HepG2 (cell line): Measurements from ENCODE around the gene OLAH. TPM values are rescaled to one million over a fixed set of nuclear protein-coding genes. Genes with fewer than 3 reads are reported as not detected.

Experiments used
- CAMTA2 ChIP-seq: sonication (generic); formaldehyde crosslinking; IDR thresholded peaks from 2 replicates; pipeline ENCODE4 v1.4.0; 2020; ENCODE audit warnings: mild to moderate bottlenecking, missing genetic modification reagents, borderline replicate concordance
- DBP ChIP-seq: sonication (generic); formaldehyde crosslinking; IDR thresholded peaks from 2 replicates; pipeline ENCODE4 v1.4.0; 2020; ENCODE audit warnings: missing genetic modification reagents; ENCODE audit errors: not compliant biosample characterization
- MED1 ChIP-seq: sonication (generic); formaldehyde crosslinking; IDR thresholded peaks from 2 replicates; pipeline ENCODE4 v1.4.0; 2020; ENCODE audit warnings: missing genetic modification reagents
- MTERF4 ChIP-seq: sonication (generic); formaldehyde crosslinking; IDR thresholded peaks from 2 replicates; pipeline ENCODE4 v1.8.0; 2023; ENCODE audit warnings: mild to moderate bottlenecking, missing genetic modification reagents
- NFYB ChIP-seq: sonication (generic); formaldehyde crosslinking; IDR thresholded peaks from 2 replicates; pipeline ENCODE4 v1.4.0; 2020; ENCODE audit warnings: missing genetic modification reagents
- NR2F6 ChIP-seq, 2 experiments: IDR thresholded peaks; 2 replicates each; pipeline ENCODE4 v1.6.1; 2016; ENCODE audit warnings: antibody characterized with exemption in 1 of 2, mild to moderate bottlenecking in 1 of 2
- POLR2AphosphoS2 ChIP-seq: IDR thresholded peaks from 2 replicates; pipeline ENCODE4 v1.6.1; 2011; ENCODE audit warnings: low read depth, low read length, improper control_type of control experiment
- POLR2AphosphoS5 ChIP-seq: IDR thresholded peaks from 2 replicates; pipeline ENCODE4 v1.6.1; 2012; ENCODE audit warnings: low read depth, low read length
- POLR2G ChIP-seq: fragments of 200-400 bp; formaldehyde crosslinking; IDR thresholded peaks from 2 replicates; pipeline ENCODE4 v1.6.1; 2018; ENCODE audit warnings: mild to moderate bottlenecking, low read depth, low read length, moderate library complexity
- SATB2 ChIP-seq: sonication (generic); formaldehyde crosslinking; IDR thresholded peaks from 2 replicates; pipeline ENCODE4 v1.5.0; 2020; ENCODE audit warnings: missing genetic modification reagents
- SIN3A ChIP-seq: IDR thresholded peaks from 2 replicates; pipeline ENCODE4 v1.6.1; 2011; ENCODE audit warnings: low read depth, mild to moderate bottlenecking, control low read depth, low read length, borderline replicate concordance
- SNAPC5 ChIP-seq: sonication (generic); formaldehyde crosslinking; IDR thresholded peaks from 2 replicates; pipeline ENCODE4 v1.8.1; 2023; ENCODE audit warnings: mild to moderate bottlenecking, missing genetic modification reagents, borderline replicate concordance
- SOX5 ChIP-seq: IDR thresholded peaks from 2 replicates; pipeline ENCODE4 v1.6.1; 2016; ENCODE audit warnings: borderline replicate concordance
- SRY ChIP-seq: sonication (generic); formaldehyde crosslinking; IDR thresholded peaks from 2 replicates; pipeline ENCODE4 v1.8.0; 2022; ENCODE audit warnings: mild to moderate bottlenecking, missing genetic modification reagents
- TOE1 ChIP-seq: sonication (generic); formaldehyde crosslinking; IDR thresholded peaks from 2 replicates; pipeline ENCODE4 v1.4.0; 2020; ENCODE audit warnings: mild to moderate bottlenecking, missing genetic modification reagents
- ZFP36L2 ChIP-seq: sonication (generic); formaldehyde crosslinking; IDR thresholded peaks from 2 replicates; pipeline ENCODE4 v1.4.0; 2020; ENCODE audit warnings: missing genetic modification reagents
- ZNF160 ChIP-seq: sonication (generic); formaldehyde crosslinking; IDR thresholded peaks from 2 replicates; pipeline ENCODE4 v1.8.0; 2022; ENCODE audit warnings: mild to moderate bottlenecking, inconsistent platforms, missing genetic modification reagents
- ZNF207 ChIP-seq: fragments of 450-650 bp; IDR thresholded peaks from 2 replicates; pipeline ENCODE4 v1.6.1; 2016; ENCODE audit warnings: antibody characterized with exemption, borderline replicate concordance
- ZNF839 ChIP-seq: sonication (generic); formaldehyde crosslinking; IDR thresholded peaks from 2 replicates; pipeline ENCODE4 v1.4.0; 2020; ENCODE audit warnings: missing genetic modification reagents, mild to moderate bottlenecking, borderline replicate concordance
- polyA plus RNA-seq, 8 experiments: library from polyadenylated mRNA; depleted of rRNA in 3 of 8; stranded (reverse) in 7 of 8; unstranded in 1 of 8; fragments of >200 nt; fragmentation: Illumina TruSeq in 4 of 8; extraction: Trizol in 4 of 8; gene quantifications; 2 replicates each; pipeline versions ENCODE4 v1.2.1 to v1.2.3, GENCODE V29; 2011 to 2016; ENCODE audit warnings: low read depth in 4 of 8, missing spikeins in 1 of 8, mixed read lengths in 1 of 8; ENCODE audit not compliant: insufficient read depth in 1 of 8
- total RNA-seq, 5 experiments: library from RNA; depleted of rRNA; stranded (reverse); fragments of >200 nt; fragmentation: Illumina TruSeq; extraction: Trizol; gene quantifications; 2 replicates each; pipeline ENCODE4 v1.2.3, GENCODE V29; 2016; ENCODE audit warnings: low read depth in 1 of 5
- TF ChIP-seq, protein P1 (sequence below): sonication (generic); formaldehyde crosslinking; IDR thresholded peaks from 2 replicates; pipeline ENCODE4 v1.5.0; 2020; ENCODE audit warnings: missing genetic modification reagents
- TF ChIP-seq, protein P2 (sequence below): sonication (generic); formaldehyde crosslinking; IDR thresholded peaks from 2 replicates; pipeline ENCODE4 v1.8.0; 2022; ENCODE audit warnings: mild to moderate bottlenecking, missing genetic modification reagents, moderate library complexity
- TF ChIP-seq, protein P3 (sequence below): sonication (generic); formaldehyde crosslinking; IDR thresholded peaks from 2 replicates; pipeline ENCODE4 v1.4.0; 2020; ENCODE audit warnings: missing genetic modification reagents, borderline replicate concordance
- TF ChIP-seq, protein P4 (sequence below): sonication (generic); formaldehyde crosslinking; IDR thresholded peaks from 2 replicates; pipeline ENCODE4 v1.4.0; 2020; ENCODE audit warnings: mild to moderate bottlenecking, missing genetic modification reagents

OLAH gene
- total and polyA plus RNA-seq, 2 of the 13 experiments (the other 11 are each of a cell fraction or from before 2014, with no cell fraction given), result 0.13 TPM; not detected in 1

DNA sequence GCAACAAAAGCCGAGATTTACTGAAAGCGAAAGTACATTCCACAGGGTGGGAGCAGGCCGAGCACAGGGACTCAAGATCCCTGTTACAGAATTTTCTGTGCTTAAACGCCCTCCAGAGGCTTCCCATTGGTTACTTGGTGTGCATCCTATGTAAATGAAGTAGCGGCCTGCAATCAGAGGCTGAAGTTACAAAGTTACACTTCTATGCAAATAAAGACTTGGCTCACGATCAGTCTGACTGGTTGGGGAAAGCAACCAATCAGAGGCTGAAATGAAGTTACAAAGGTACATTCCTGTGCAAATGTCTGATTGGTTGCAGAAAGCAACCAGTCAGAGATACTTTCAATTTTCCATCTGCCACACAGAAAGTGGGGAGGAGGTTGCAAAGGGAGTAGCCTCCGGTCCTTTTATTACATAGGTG lies 40.8 kb downstream of the OLAH start (continued):
- no peak for TF ChIP-seq MTERF4
- peak; percentile 61 for TF ChIP-seq POLR2AphosphoS5
- TF ChIP-seq SNAPC5, result peak; percentile 80; the same call in 1 of the 2 replicates
- TF ChIP-seq, protein P1, sequence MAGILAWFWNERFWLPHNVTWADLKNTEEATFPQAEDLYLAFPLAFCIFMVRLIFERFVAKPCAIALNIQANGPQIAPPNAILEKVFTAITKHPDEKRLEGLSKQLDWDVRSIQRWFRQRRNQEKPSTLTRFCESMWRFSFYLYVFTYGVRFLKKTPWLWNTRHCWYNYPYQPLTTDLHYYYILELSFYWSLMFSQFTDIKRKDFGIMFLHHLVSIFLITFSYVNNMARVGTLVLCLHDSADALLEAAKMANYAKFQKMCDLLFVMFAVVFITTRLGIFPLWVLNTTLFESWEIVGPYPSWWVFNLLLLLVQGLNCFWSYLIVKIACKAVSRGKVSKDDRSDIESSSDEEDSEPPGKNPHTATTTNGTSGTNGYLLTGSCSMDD (CRISPR knock-in tag), result no peak
- peak; percentile 94 for TF ChIP-seq NFYB (CRISPR knock-in tag)
- TF ChIP-seq ZNF160 (CRISPR knock-in tag), result no peak
- TF ChIP-seq, protein P2, sequence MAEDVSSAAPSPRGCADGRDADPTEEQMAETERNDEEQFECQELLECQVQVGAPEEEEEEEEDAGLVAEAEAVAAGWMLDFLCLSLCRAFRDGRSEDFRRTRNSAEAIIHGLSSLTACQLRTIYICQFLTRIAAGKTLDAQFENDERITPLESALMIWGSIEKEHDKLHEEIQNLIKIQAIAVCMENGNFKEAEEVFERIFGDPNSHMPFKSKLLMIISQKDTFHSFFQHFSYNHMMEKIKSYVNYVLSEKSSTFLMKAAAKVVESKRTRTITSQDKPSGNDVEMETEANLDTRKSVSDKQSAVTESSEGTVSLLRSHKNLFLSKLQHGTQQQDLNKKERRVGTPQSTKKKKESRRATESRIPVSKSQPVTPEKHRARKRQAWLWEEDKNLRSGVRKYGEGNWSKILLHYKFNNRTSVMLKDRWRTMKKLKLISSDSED (CRISPR knock-in tag), result no peak
- no peak for TF ChIP-seq POLR2AphosphoS2
- no peak for TF ChIP-seq NR2F6 (IDR thresholded peaks at IDR 0.05)
- TF ChIP-seq NR2F6 (CRISPR knock-in tag; IDR thresholded peaks at IDR 0.05), result no peak
- TF ChIP-seq CAMTA2, result no peak
- peak; percentile 39; the same call in 1 of the 2 replicates for TF ChIP-seq SOX5 (CRISPR knock-in tag)
- 0 out of 2 replicates have a peak, but pooled peaks have one; percentile 46 for TF ChIP-seq POLR2G
- TF ChIP-seq ZNF207, result no peak
- 0 out of 2 replicates have a peak, but pooled peaks have one; percentile 13 for TF ChIP-seq SIN3A
- no peak for TF ChIP-seq SRY (CRISPR knock-in tag)
- TF ChIP-seq, protein P3, sequence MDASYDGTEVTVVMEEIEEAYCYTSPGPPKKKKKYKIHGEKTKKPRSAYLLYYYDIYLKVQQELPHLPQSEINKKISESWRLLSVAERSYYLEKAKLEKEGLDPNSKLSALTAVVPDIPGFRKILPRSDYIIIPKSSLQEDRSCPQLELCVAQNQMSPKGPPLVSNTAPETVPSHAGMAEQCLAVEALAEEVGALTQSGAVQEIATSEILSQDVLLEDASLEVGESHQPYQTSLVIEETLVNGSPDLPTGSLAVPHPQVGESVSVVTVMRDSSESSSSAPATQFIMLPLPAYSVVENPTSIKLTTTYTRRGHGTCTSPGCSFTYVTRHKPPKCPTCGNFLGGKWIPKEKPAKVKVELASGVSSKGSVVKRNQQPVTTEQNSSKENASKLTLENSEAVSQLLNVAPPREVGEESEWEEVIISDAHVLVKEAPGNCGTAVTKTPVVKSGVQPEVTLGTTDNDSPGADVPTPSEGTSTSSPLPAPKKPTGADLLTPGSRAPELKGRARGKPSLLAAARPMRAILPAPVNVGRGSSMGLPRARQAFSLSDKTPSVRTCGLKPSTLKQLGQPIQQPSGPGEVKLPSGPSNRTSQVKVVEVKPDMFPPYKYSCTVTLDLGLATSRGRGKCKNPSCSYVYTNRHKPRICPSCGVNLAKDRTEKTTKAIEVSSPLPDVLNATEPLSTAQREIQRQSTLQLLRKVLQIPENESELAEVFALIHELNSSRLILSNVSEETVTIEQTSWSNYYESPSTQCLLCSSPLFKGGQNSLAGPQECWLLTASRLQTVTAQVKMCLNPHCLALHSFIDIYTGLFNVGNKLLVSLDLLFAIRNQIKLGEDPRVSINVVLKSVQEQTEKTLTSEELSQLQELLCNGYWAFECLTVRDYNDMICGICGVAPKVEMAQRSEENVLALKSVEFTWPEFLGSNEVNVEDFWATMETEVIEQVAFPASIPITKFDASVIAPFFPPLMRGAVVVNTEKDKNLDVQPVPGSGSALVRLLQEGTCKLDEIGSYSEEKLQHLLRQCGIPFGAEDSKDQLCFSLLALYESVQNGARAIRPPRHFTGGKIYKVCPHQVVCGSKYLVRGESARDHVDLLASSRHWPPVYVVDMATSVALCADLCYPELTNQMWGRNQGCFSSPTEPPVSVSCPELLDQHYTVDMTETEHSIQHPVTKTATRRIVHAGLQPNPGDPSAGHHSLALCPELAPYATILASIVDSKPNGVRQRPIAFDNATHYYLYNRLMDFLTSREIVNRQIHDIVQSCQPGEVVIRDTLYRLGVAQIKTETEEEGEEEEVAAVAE (CRISPR knock-in tag), result peak; percentile 96
- TF ChIP-seq MED1 (CRISPR knock-in tag), result no peak
- TF ChIP-seq SATB2, result no peak
- no peak for TF ChIP-seq TOE1 (CRISPR knock-in tag)
- TF ChIP-seq, protein P4, sequence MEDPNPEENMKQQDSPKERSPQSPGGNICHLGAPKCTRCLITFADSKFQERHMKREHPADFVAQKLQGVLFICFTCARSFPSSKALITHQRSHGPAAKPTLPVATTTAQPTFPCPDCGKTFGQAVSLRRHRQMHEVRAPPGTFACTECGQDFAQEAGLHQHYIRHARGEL (CRISPR knock-in tag), result no peak
- TF ChIP-seq ZFP36L2 (CRISPR knock-in tag), result no peak
- TF ChIP-seq DBP (CRISPR knock-in tag), result no peak
- TF ChIP-seq ZNF839 (CRISPR knock-in tag), result no peak
